Lung (tissue), 12 donors: ENCODE measurements around the gene CCDC38. TPM values are rescaled to one million over a fixed set of nuclear protein-coding genes. Genes with fewer than 3 reads are reported as not detected.

Experiments used
- ATAC-seq: fragments of 200-7000 bp; cut with Tn5 transposase; one replicate; pipeline ENCODE4 v1.9.1; 2020; ENCODE audit warnings: moderate number of reproducible peaks; ENCODE audit not compliant: insufficient read depth, low FRiP score
- DNase-seq, 3 donors: peaks; one replicate each; pipeline ENCODE4 v3.0.0-alpha.2; 2013 to 2017
- H3K27ac ChIP-seq, 2 donors: one replicate each; pipeline ENCODE4 v1.5.1; 2013; ENCODE audit warnings: mild to moderate bottlenecking in 2 of 2, moderate library complexity in 2 of 2, control low read depth in 1 of 2, inconsistent platforms in 1 of 2, low read depth in 1 of 2, low read length in 1 of 2
- H3K27me3 ChIP-seq, 3 donors: one replicate each; pipeline ENCODE4 v1.5.1; 2013; ENCODE audit warnings: low read length in 2 of 3; ENCODE audit not compliant: control insufficient read depth in 3 of 3, insufficient read depth in 3 of 3
- H3K36me3 ChIP-seq, 4 donors: one replicate each; pipeline ENCODE4 v1.5.1; 2013; ENCODE audit warnings: low read length in 4 of 4, mild to moderate bottlenecking in 1 of 4, moderate library complexity in 1 of 4; ENCODE audit not compliant: control insufficient read depth in 4 of 4, insufficient read depth in 4 of 4
- H3K4me1 ChIP-seq, 5 donors: one replicate each; pipeline ENCODE4 v1.5.1; 2013; ENCODE audit warnings: low read length in 5 of 5, mild to moderate bottlenecking in 2 of 5, moderate library complexity in 1 of 5; ENCODE audit not compliant: control insufficient read depth in 5 of 5, insufficient read depth in 5 of 5
- H3K4me3 ChIP-seq: one replicate; pipeline ENCODE4 v1.5.1; 2013; ENCODE audit warnings: mild to moderate bottlenecking, control low read depth, moderate library complexity
- H3K9ac ChIP-seq, 2 donors: one replicate each; pipeline ENCODE4 v1.5.1; 2013; ENCODE audit warnings: low read length in 2 of 2, control low read depth in 1 of 2; ENCODE audit not compliant: insufficient read depth in 1 of 2
- H3K9me3 ChIP-seq, 4 donors: one replicate each; pipeline ENCODE4 v1.5.1; 2013; ENCODE audit warnings: low read length in 3 of 4, mild to moderate bottlenecking in 1 of 4, moderate library complexity in 1 of 4; ENCODE audit not compliant: control insufficient read depth in 4 of 4, insufficient read depth in 3 of 4
- CTCF ChIP-seq: IDR thresholded peaks from 2 replicates; pipeline ENCODE4 v1.5.1; 2012; ENCODE audit warnings: mild to moderate bottlenecking; ENCODE audit errors: control extremely low read depth, extremely low read depth
- WGBS, 2 donors: extraction: QIAGEN DNeasy Blood & Tissue Kit; methylation state at CpG; one replicate each; pipeline ENCODE4 v1.1.7; 2013; 5-methylcytosine and 5-hydroxymethylcytosine counted together
- polyA plus RNA-seq, 2 donors: library from polyadenylated mRNA; stranded (reverse); fragments of 200-250 nt; gene quantifications; one replicate each; pipeline ENCODE4 v1.2.1, GENCODE V29; 2013
- total RNA-seq, 2 donors: library from RNA; depleted of rRNA in 1 of 2; stranded (reverse); fragments of >200 nt in 1 of 2; gene quantifications; one replicate each; pipeline ENCODE4 v1.2.1, GENCODE V29; 2014 to 2021
- donor health status: control.
- donor health status: control.
- donor health status: Bipolar disorder and iron deficiency.
- donor health status: healthy.
- donor health status: DM: yes; HTN: yes; CAD: no.

The CCDC38 gene
- total and polyA plus RNA-seq, 4 donors = 0.04 to 0.15 (median 0.05) TPM; not detected in 1

- 73 to 88% methylated on average over 3 of the region's 3 CpGs for whole genome bisulfite sequencing, 2 donors
- no peak overlapping the region for H3K9ac ChIP-seq
- no peak overlapping the region for H3K27ac ChIP-seq
- peaks cover 0 to 2% (median 0%) of the 10 kb centered on the region in 4 donors for H3K9me3 ChIP-seq
- TF ChIP-seq CTCF = no peak
- H3K36me3 ChIP-seq = no peaks in the 10 kb centered on the region
- peak in 1 of 3 donors; percentile 4 for DNase-seq
- ATAC-seq = no peak
- peaks cover 0 to 2% (median 0%) of the 10 kb centered on the region in 5 donors for H3K4me1 ChIP-seq
- H3K4me3 ChIP-seq = no peak overlapping the region
- no peaks in the 10 kb centered on the region for H3K27me3 ChIP-seq
These were observed 61.0 kb downstream of the CCDC38 start for GRCh38 chr12:95881331-95881955.

- Histone ChIP-seq H3K36me3 (no peaks in the 10 kb centered on the region), H3K27me3 (no peaks in the 10 kb centered on the region), H3K4me1 (peaks cover 0 to 2% (median 0%) of the 10 kb centered on the region in 5 donors), H3K9me3 (peaks cover 0 to 2% (median 0%) of the 10 kb centered on the region in 4 donors), H3K9ac (no peak overlapping the region), H3K27ac (no peak overlapping the region), H3K4me3 (no peak overlapping the region)
- DNase-seq (no peak), ATAC-seq (no peak)
- WGBS, 2 donors = 85 to 97% methylated on average over 1 of the region's 1 CpG
- TF ChIP-seq CTCF = no peak
These were observed 61.5 kb downstream of the CCDC38 start for GRCh38 chr12:95880895-95881294.

GRCh38 chr12:95877622-95878021 is 64.8 kb downstream of the CCDC38 start:
- Histone ChIP-seq H3K27me3 (no peaks in the 10 kb centered on the region), H3K27ac (no peak overlapping the region), H3K36me3 (peaks cover 0 to 2% (median 0%) of the 10 kb centered on the region in 4 donors), H3K4me1 (peaks cover 0 to 2% (median 0%) of the 10 kb centered on the region in 5 donors), H3K9ac (no peak overlapping the region), H3K9me3 (no peaks in the 10 kb centered on the region), H3K4me3 (no peak overlapping the region)
- TF ChIP-seq CTCF = no peak
- DNase-seq = no peak
- ATAC-seq = no peak
- WGBS, 2 donors = 65 to 71% methylated on average over 2 of the region's 2 CpGs

- H3K9ac ChIP-seq = no peak overlapping the region
- no peaks in the 10 kb centered on the region for H3K9me3 ChIP-seq
- WGBS, 2 donors = 88 to 90% methylated on average over 4 of the region's 4 CpGs
- H3K4me3 ChIP-seq = no peak overlapping the region
- H3K36me3 ChIP-seq = peaks cover 0 to 3% (median under 1%) of the 10 kb centered on the region in 4 donors
- no peak for TF ChIP-seq CTCF
- no peak for DNase-seq
- H3K4me1 ChIP-seq = no peaks in the 10 kb centered on the region
- H3K27ac ChIP-seq = no peak overlapping the region
- no peaks in the 10 kb centered on the region for H3K27me3 ChIP-seq
- ATAC-seq = no peak
These were observed 68.0 kb downstream of the CCDC38 start for GRCh38 chr12:95874452-95874851.
